HG03108 (cell line): ENCODE results near the gene CST9L.

ENCODE experiments used
- ATAC-seq: cut with Tn5 transposase; IDR thresholded peaks from one replicate; pipeline ENCODE4 v1.9.1; 2021; ENCODE audit warnings: moderate library complexity; ENCODE audit not compliant: unreplicated experiment

CST9L gene, protein sequence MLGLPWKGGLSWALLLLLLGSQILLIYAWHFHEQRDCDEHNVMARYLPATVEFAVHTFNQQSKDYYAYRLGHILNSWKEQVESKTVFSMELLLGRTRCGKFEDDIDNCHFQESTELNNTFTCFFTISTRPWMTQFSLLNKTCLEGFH

DNA sequence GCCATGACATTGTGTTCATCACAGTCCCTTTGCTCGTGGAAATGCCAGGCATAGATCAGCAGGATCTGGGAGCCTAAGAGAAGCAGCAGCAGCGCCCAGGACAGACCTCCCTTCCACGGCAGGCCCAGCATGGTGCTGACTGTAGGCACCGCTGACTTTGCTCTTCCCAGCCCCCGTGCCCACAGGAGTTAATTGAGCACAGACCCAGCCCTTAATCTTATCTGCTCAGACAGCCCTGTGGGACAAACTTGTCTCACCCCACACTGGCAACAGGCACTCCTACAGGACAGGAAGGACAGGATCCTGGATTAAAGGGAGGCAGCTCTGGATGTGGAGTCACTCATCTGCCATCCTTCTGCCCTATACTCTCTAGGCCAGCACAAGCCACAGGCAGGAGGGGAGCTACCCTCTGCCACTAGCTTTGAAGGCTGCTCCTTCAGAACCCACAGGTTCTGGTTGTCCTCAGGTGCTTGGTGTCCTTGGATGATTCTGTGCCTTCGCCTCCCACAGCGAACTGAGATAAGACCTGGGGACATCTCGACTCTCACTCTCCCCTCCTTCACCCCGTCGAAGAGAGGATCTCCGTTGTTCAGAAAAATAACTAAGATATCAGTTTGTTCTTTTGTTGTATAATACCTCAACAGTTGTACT, at the start of gene CST9L:
CST9L (minus strand) TSS at position 165 of the 651 bp plus-strand sequence; CDS start at position 131, 34 bp downstream.
- no peak for ATAC-seq

DNA sequence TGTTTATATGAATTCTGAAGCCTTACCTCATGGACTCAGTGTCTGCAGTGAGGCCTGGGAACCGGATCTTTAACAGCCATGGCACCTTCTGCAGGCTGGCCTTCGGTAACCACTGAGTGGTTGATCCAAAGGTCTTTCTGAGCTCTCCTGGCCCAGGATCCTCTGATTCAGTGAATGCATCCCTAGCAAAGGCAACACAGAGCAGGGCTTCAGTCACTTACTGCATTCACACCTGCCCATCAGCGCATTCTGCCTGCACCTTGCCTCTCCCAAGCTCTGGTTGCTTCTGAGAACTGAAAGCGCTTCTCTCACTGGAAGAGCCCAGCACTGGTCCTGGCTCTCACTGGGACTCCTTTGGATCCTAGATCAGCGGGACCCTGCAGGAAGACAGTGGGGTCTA, 45.9 kb upstream of the CST9L start:
- no peak for ATAC-seq

DNA sequence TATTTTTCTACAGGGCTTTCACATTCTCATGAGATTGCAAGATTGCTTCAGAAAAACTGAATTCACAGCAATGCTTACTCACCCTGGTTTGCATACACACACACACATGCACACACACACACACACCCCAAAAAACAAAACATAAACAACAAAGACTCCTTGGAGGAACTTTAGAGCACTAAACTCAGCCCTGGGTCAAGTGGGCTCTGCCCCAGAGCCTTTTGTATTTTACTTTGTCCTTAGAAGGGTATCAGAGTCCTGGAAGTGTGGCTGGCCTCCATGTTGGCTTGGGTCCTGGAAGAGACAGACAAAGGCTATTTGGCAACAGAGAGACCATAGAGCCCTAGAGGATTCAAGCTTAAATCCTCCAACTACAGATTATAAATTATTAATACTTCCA, 45.4 kb upstream of the CST9L start:
- no peak for ATAC-seq

DNA sequence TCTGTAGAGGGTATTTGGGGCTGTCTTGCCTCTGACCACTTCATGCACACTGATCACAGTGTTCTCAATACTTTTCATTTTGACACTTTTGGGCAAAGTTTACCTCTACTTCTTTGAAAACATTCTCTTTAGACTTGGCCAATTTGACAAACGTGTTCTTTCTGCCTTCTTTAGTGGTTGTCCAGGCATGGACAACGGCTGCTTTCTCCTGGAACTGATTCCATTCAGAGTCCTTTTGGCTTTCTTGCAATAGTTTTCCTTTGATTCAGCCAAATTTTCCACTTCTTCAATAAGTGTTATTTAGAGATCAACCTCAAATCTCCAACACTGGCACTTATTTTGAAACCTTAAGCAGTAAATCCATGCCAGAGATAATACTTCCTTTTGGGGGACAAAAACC, 44.1 kb upstream of the CST9L start:
- no peak for ATAC-seq

DNA sequence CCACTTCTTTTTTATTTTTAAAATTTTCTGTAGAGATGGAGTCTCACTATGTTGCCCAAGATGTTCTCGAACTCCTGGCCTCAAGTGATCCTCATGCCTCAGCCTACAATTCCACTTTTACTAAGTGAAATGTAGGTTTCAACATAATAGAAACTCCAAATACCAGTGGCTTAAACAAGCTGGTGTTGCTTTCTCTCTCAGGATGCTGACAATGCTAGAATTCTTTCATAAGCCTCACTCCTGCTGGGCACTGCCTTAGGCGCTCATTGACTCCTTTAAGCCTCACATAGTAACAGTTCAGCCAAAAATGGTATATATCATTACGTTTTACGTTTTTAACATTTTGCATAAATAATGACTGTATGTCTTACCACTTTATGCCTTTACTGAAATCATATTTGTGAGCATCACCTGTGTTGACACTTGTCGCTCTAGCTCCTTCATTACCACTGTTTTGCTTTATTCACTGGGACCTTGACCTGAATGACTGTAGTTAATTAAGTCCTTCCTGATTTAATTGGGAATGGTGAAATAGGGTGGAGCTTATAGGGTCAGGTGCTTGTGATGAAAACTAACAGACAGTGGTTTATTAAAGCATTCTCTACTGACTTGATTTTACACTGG, 41.3 kb upstream of the CST9L start:
- no peak for ATAC-seq

DNA sequence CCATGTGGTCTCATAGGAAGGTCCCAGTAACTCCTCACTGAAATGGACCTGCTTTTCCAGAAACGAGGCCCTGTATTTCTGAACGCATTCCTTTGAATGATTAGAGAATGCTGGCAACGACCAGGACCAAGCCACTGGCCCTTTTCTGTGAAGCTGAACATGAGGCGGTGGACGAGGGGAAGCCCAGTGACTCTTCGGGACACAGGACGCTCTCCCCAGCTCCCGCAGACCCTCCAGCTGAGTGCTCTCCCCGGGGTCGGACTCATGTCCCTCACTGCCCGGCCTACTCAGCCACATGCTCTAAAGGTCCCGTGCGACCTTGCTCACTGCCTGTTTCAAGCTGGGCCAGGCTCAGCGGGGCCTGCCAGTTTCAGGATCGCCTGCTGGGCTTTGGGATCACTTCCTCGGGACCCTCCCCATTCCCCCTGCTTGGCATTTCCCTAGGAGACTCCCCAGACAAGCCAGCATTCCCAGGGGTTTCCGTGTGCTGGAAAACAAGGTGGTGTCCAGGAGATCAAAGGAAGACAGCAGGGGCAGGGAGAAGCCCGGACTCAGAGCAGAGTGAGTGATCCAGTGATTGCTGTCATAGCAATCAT, 40.1 kb upstream of the CST9L start:
- ATAC-seq: no peak

DNA sequence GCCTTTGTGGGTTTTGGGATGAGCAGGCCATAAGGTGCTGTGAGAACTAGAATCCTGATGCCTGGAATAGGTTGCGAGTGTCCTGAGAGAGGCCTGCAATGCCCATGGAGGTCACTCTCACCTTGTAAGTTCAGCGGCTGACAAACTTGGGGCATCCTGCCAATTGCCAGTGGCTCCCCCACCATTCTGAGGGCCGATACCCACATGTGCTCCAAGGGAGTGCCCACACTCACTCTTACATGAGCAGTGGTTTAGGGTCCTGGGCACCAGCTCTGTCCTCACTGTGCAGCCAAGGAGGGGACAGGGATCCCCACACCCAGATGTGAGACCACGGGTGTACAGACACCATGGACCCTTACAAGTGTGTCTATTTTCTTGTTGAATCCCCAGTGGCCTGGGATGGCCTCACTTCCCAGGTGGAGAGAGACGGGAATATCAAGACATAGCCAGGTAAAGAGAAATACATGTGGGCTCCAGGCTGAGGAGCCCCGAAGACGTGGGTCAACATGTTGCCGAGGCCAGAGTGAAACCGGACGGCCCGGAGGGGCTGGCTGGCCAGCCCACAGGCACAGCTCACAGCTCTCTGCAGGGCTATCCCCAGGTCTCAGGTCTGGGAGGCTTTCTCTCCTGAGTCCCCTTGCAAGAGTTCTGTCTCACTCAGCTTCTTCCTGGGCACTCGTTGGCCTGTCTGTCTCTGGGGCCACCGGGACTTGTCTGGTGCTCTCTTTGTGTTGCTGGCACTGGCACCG, 39.4 kb upstream of the CST9L start:
- no peak for ATAC-seq

DNA sequence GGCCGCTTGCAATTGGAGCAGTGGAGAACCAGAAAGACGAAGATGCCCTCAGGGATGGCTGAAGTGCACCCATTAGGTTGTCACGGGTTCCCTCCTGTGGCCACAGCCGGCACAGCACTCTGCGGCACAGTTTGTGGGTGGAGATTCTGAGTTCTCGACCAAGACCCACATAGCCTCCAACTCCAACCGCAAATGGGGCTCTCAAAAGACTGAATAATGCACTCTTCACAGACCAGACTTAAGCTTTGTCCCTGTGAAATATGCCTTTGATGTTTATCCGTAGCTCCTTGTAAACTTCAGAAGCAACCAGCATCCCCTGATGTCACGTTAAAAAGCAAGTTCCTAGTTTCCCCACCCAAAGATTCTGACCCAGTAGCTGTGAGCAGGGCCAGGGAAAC, 38.4 kb upstream of the CST9L start:
- ATAC-seq: peak; percentile 85

DNA sequence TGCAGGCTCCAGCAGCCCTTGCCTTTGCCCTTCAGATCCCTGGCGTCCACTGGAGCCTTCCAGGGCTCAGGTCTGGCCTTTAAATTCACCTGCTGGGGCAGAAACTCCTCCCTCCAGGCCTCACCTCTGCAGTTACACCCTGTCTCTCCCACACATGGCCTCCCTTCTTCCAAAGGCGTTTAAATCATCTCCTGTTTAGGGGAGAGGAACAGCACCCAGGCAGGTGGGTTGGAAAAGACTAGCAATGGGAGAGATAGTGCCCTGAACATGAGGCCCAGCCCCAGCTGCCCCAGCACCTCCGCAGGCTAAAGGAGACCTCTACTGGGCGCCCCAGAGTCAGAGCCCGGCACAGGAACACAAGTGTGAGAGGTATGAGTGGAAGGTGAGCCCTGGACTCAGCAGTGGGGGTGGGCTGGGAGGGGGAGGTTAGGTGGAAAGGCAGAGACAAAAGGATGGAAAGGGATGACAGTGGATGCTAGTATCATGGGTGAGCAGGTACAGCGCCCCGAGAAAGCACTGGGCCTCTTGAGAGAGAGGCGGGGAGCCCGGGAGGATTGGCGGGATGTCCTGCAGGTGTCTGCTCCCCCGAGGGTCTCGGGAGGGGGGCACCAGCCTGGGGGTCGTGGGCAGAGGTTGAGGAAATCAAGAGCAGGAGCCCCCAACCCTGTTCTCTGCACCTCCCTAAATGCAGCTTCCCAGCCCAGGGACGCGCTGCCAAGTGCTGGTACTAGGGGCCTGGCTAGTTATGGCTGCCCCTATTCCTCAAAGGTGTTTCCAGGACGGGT, 37.8 kb upstream of the CST9L start, which contains the start of gene CST9:
CST9 (minus strand) TSS at position 51 of the 785 bp plus-strand sequence. CDS start 53 bp downstream, outside the sequence.
- ATAC-seq: no peak

DNA sequence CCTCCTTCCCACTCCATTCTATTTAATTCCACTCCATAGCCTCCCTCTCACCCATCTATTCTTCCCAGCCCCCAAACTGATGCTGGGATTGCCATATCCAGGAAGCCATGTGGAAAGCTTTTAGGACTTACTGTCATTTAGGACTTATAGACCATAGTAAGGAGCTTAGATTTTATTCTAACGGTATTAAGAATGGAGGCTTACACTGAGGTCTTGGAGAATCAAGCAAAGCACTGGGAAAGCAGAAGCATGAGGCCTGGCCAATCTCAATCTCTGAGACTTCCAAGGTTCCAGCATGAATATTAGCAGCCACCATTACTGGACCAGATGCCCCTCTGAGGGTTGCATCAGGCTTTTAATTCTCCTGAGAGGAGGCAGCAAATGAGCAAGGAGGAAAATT, 36.0 kb upstream of the CST9L start:
- ATAC-seq: no peak

DNA sequence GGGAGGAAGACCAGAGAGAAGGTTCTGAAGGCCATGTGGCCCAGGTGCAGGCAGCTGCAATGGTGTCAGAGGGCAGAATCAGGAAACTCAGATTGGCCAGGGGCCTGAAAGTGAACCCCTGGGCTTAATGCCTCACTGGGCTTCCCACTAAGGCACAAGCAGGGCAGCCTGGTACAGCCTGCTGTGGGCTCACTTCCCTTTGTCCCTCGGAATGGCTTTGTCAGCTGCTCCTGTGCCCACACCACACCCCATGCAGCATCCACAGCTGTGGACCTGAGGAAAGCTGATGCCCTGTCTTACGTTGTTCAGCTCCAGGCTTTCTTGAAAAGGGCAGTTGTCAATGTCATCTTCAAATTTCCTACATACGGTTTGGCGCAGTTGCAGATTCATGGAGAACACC, 35.0 kb upstream of the CST9L start:
- ATAC-seq: no peak

DNA sequence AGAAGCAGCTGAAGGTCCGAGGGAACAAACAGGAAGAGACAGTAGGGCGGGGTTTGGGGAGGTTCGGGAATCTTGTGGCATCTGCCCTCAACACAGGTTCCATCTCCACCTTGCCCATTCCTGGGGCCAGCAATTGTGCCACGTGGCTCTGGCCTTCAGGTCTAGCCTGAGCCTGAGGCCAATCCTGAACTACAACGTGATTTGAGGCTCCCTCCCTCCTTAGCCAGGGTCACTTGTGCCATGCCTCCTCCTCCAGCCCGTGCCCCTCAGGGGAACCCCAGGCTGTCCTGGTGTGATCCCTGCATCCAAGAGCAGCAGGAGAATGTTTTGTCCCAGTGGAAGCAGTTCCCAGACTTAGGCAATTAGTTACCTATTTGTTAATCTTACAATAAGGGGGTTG, 34.4 kb upstream of the CST9L start:
- no peak for ATAC-seq

DNA sequence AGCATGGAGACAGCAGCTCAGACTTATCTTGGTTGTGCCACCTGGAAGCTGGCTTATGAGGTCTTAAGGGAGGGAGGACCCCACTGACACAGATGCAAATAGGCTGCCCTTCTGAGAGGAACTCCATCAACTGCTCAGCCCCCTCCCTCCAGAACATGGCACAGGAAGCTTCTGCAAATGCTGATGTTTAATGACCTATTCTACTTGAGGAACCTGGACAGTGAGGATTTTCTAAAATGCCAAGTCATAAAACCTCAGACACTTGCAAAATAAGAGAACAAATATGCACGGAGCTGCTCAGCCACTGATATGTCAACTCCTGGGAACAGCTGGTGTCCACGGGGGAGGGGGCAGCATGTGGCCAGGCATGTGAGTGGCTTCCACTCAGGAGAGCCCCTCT, 34.0 kb upstream of the CST9L start:
- no peak for ATAC-seq

DNA sequence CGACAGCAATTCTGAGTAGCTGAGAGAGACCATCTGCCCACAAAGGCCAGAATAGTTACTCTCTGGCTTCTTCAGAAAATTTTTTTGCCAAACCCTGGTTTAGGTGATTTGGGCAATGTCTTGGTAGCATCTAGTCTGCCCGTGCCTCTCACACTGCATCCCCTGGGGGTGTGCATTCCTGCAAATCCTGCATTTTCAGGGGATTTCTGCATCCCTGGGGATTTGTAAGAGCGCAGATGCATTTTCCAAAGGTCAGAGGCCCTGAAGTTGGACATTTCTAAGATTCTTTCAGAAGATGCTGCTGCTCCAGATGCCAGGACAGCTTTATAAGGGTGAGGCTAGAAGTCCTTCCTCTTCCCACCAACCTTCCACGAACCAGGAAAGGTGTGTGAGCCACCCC, 33.4 kb upstream of the CST9L start:
- ATAC-seq: no peak

DNA sequence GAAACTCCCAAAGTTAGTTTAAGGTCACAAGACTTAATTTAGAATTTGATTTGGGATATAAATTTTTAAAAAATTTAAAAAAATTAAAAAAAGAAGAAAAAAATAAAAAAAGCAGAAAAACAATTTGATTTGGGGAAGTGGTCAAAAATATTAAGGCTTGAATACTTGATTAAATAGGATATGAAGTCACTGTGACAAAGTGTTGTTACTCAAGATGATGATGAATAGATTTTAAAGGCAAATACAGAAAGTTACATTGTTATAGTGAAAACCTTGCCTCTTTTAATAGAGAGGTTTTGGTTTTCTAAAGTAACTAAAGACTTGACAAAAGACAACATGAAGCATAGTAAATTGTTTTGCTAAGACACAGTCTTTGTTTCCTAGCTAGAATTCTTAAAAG, 30.2 kb upstream of the CST9L start:
- no peak for ATAC-seq

DNA sequence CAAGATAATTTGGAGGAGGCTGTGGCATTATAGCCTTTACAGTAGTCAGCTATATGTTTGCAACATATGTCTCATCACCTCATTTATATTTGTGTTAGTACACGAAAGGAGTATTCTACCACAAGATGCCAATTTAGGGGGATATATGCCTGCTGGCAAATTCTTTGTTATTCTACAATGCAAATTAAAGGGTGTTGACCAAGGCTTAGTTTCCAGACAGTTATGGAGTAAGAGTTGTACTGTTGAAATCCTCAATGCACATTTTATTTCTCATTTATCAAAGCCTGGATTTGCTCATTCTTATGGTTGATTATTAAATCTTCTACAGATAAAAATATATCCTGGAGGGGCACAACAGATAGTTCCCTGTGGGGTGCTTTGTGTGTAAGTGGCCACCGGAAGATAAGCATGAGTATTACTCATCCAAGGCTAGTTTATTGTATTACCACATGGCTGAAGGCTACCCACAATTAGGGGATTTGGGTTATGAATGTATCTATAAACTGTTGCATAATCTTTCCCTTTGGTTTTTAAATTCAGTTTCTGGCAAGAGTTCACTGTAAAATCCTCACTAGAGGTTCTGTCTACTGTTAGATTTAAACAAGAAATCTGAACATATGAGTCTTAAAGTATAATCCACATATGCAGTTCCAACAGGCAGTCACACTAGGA, 28.4 kb upstream of the CST9L start:
- no peak for ATAC-seq

DNA sequence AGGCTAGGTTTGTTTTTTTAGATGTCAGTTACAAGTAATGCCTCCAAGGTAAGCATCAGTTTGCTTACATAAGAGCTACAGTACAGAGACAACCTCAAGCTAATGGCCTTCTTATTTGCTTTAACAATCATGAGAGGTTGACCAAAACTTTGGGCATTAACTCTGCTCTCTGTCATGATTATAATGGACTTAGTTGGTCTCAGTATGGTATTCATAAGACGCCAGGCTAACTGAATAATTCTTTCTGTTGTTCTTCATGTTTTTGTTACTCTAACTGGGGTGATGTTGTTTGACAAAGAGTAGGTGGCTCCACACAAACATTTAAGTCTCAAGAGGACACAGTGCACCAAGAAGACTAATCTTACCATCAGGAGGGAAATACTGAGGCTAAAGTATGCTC, 27.7 kb upstream of the CST9L start:
- ATAC-seq: no peak

DNA sequence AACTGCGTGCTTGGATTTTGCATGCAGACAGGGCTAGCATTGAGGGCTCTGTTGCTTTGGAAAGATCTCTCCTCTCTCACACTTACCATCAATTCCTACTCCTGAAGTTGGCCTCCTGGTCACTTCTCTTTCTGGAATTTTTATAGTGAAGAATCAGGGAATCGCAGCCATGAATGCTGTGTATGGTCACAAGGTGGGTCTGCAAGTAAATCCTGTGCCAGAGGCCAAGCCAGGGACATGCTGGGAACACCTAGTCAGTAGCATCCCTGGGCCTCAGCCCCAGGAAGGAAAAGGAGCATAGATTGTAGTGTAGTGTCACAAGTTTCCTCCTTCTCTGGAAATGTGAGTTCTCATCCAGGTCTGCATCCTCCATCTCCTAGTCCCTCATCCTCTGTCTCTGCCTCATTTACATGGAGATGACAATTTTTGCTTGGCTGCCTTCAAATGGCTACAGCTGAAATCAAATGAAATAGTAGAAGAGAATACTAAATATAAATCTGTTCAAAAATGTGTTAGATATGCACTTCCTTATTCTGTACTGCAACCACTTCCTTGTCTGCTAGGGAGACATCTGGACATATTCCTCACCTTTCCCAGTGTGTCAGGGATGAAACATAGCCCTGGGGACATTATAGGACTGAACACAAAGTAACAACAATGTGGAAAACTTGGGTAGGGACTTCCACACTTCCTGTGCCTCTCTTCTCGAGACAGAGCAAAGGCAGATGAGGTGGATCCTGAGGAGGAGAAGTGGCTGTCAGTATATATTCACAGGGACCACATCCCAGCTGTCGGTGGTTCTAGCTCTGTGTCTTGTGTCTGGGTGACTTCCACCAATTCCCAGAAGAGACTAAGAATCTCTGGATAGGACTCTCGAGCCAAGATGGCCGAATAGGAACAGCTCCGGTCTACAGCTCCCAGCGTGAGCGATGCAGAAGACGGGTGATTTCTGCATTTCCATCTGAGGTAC, 20.4 kb upstream of the CST9L start:
- no peak for ATAC-seq

DNA sequence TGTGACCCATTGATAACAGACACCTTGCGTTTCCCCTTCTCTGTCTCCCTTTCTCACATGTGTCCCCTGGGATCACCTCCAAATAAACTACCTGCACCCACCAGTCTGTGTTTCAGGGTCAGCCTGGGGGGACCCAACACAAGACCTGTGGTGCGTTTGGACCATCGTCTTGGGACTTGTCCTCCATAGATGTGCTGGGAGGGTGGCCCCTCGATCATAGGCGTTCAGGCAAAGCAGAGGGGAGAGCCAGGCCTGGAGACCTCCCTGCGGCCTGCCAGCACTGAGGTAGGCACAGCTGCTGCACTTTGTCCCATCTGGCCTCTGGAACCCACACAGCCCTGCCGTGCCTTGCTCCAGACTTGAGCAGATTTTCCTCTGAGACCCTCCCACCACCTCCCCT, 19.3 kb upstream of the CST9L start:
- ATAC-seq: no peak
